Osteocyte (in vitro differentiated cells): ENCODE data around the gene INTU. TPM values are rescaled to one million over a fixed set of nuclear protein-coding genes. Genes with fewer than 3 reads are reported as not detected.

Experiments used
- DNase-seq: peaks from one replicate; pipeline ENCODE4 v3.0.0; 2021; ENCODE audit warnings: mixed read lengths; ENCODE audit not compliant: unreplicated experiment; ENCODE audit errors: extremely low spot score
- H3K27ac Mint-ChIP-seq: one replicate; pipeline ENCODE4 v1.8.0; 2021; ENCODE audit warnings: mild to moderate bottlenecking, mixed read lengths; ENCODE audit not compliant: unreplicated experiment
- H3K27me3 Mint-ChIP-seq: one replicate; pipeline ENCODE4 v1.8.0; 2021; ENCODE audit warnings: mixed read lengths; ENCODE audit not compliant: unreplicated experiment
- H3K36me3 Mint-ChIP-seq: one replicate; pipeline ENCODE4 v1.8.0; 2021; ENCODE audit warnings: mixed read lengths; ENCODE audit not compliant: unreplicated experiment
- H3K4me1 Mint-ChIP-seq: one replicate; pipeline ENCODE4 v1.8.0; 2021; ENCODE audit warnings: mixed read lengths; ENCODE audit not compliant: unreplicated experiment
- H3K4me3 Mint-ChIP-seq: one replicate; pipeline ENCODE4 v1.8.0; 2021; ENCODE audit warnings: mild to moderate bottlenecking, moderate library complexity, mixed read lengths; ENCODE audit not compliant: unreplicated experiment
- H3K9me3 Mint-ChIP-seq: one replicate; pipeline ENCODE4 v1.8.0; 2021; ENCODE audit warnings: mixed read lengths; ENCODE audit not compliant: unreplicated experiment
- total RNA-seq: library from RNA; stranded (reverse); gene quantifications from 2 replicates; pipeline ENCODE4 v1.2.1, GENCODE V29; 2021
- TF ChIP-seq, protein P1 (sequence below): fragments of 200-600 bp; sonication (generic); IDR thresholded peaks from 2 replicates; pipeline ENCODE4 v1.5.0; 2021; ENCODE audit warnings: antibody characterized with exemption, mild to moderate bottlenecking, moderate library complexity

The INTU gene
- total RNA-seq, 1 donor from 2014 or later = 6.0 TPM

- H3K4me3 Mint-ChIP-seq = no peak overlapping the region
- peaks cover 46% of the 10 kb centered on the region for H3K27me3 Mint-ChIP-seq
- no peaks in the 10 kb centered on the region for H3K36me3 Mint-ChIP-seq
- H3K9me3 Mint-ChIP-seq = peaks cover 29% of the 10 kb centered on the region
- H3K4me1 Mint-ChIP-seq = no peaks in the 10 kb centered on the region
- no peak for DNase-seq
- TF ChIP-seq, protein P1, sequence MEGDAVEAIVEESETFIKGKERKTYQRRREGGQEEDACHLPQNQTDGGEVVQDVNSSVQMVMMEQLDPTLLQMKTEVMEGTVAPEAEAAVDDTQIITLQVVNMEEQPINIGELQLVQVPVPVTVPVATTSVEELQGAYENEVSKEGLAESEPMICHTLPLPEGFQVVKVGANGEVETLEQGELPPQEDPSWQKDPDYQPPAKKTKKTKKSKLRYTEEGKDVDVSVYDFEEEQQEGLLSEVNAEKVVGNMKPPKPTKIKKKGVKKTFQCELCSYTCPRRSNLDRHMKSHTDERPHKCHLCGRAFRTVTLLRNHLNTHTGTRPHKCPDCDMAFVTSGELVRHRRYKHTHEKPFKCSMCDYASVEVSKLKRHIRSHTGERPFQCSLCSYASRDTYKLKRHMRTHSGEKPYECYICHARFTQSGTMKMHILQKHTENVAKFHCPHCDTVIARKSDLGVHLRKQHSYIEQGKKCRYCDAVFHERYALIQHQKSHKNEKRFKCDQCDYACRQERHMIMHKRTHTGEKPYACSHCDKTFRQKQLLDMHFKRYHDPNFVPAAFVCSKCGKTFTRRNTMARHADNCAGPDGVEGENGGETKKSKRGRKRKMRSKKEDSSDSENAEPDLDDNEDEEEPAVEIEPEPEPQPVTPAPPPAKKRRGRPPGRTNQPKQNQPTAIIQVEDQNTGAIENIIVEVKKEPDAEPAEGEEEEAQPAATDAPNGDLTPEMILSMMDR = no peak
- H3K27ac Mint-ChIP-seq = no peak overlapping the region
These were observed 116.2 kb downstream of the INTU start for GRCh38 chr4:127748957-127749356.

- TF ChIP-seq, protein P1 = no peak
- no peak overlapping the region for H3K27ac Mint-ChIP-seq
- DNase-seq = no peak
- H3K27me3 Mint-ChIP-seq = peaks cover 25% of the 10 kb centered on the region
- no peak overlapping the region for H3K4me3 Mint-ChIP-seq
- H3K4me1 Mint-ChIP-seq = no peaks in the 10 kb centered on the region
- peaks cover 24% of the 10 kb centered on the region for H3K9me3 Mint-ChIP-seq
- peaks cover 1% of the 10 kb centered on the region for H3K36me3 Mint-ChIP-seq
These were observed 124.1 kb downstream of the INTU start for GRCh38 chr4:127756906-127757305.

- H3K4me1 Mint-ChIP-seq = no peaks in the 10 kb centered on the region
- TF ChIP-seq, protein P1 = no peak
- no peak for DNase-seq
- peaks cover 1% of the 10 kb centered on the region for H3K36me3 Mint-ChIP-seq
- H3K9me3 Mint-ChIP-seq = peaks cover 19% of the 10 kb centered on the region
- no peak overlapping the region for H3K27ac Mint-ChIP-seq
- H3K4me3 Mint-ChIP-seq = no peak overlapping the region
- peaks cover 6% of the 10 kb centered on the region for H3K27me3 Mint-ChIP-seq
These were observed 126.6 kb downstream of the INTU start for GRCh38 chr4:127759228-127759820.

GRCh38 chr4:127759893-127760292 is 127.1 kb downstream of the INTU start:
- Mint-ChIP-seq H3K27me3 (peaks cover 5% of the 10 kb centered on the region), H3K36me3 (peaks cover 1% of the 10 kb centered on the region), H3K9me3 (peaks cover 19% of the 10 kb centered on the region), H3K4me1 (no peaks in the 10 kb centered on the region), H3K27ac (no peak overlapping the region), H3K4me3 (no peak overlapping the region)
- TF ChIP-seq, protein P1 = no peak
- DNase-seq = no peak

GRCh38 chr4:127771535-127772275 is 138.9 kb downstream of the INTU start:
- TF ChIP-seq, protein P1 = no peak
- Mint-ChIP-seq H3K27me3 (peaks cover 7% of the 10 kb centered on the region), H3K36me3 (no peaks in the 10 kb centered on the region), H3K4me1 (no peaks in the 10 kb centered on the region), H3K27ac (no peak overlapping the region), H3K4me3 (no peak overlapping the region), H3K9me3 (no peaks in the 10 kb centered on the region)
- DNase-seq = no peak
